Hematopoietic multipotent progenitor cell treated with erythropoietin and hydrocortisone succinate and interleukin-3 and kit ligand, for 8 days (in vitro differentiated cells): ENCODE measurements around the gene LAP3.
A peak's percentile ranks its signal among the peaks of the same experiment; 100 is the strongest.
"Not testable (repeated sequence)": the region's sequence is repeated elsewhere in the genome, so short reads cannot be mapped to it uniquely, and the experiment has no call there.

Experiments
- DNase-seq: peaks from one replicate; pipeline ENCODE4 v3.0.0-alpha.2; 2015

The LAP3 gene

GRCh38 chr4:17565846-17566245 is 11.2 kb upstream of the LAP3 start:
- no peak for DNase-seq

- DNase-seq, result no peak
Observed at GRCh38 chr4:17567271-17567670, 9.7 kb upstream of the LAP3 start.

- DNase-seq, result no peak
Observed at GRCh38 chr4:17574206-17574605, 2.8 kb upstream of the LAP3 start.

GRCh38 chr4:17575177-17575576 is 1.8 kb upstream of the LAP3 start:
- DNase-seq, result not testable (repeated sequence)

- DNase-seq, result peak; percentile 69
Observed at GRCh38 chr4:17577665-17578481, 875 bp downstream of the LAP3 start.

- DNase-seq, result peak; percentile 65
Observed at GRCh38 chr4:17578482-17578891, 1.5 kb downstream of the LAP3 start.

GRCh38 chr4:17580969-17581368 is 4.0 kb downstream of the LAP3 start:
- no peak for DNase-seq

GRCh38 chr4:17583276-17583675 is 6.3 kb downstream of the LAP3 start:
- DNase-seq, result no peak

GRCh38 chr4:17583941-17584340 is 6.9 kb downstream of the LAP3 start:
- DNase-seq, result no peak

- DNase-seq, result no peak
Observed at GRCh38 chr4:17584521-17585213, 7.7 kb downstream of the LAP3 start.

GRCh38 chr4:17587094-17587822 is 10.3 kb downstream of the LAP3 start:
- no peak for DNase-seq

- no peak for DNase-seq
Observed at GRCh38 chr4:17589355-17589754, 12.4 kb downstream of the LAP3 start.

GRCh38 chr4:17595471-17596005 is 18.5 kb downstream of the LAP3 start:
- DNase-seq, result no peak

- DNase-seq, result peak; percentile 28
Observed at GRCh38 chr4:17597517-17597916, 20.5 kb downstream of the LAP3 start.

GRCh38 chr4:17599826-17600225 is 22.8 kb downstream of the LAP3 start:
- DNase-seq, result no peak

GRCh38 chr4:17605236-17605635 is 28.2 kb downstream of the LAP3 start:
- DNase-seq, result no peak

- DNase-seq, result no peak
Observed at GRCh38 chr4:17613761-17614415, 36.9 kb downstream of the LAP3 start.

- DNase-seq, result peak; percentile 97
Observed at GRCh38 chr4:17614416-17615299, 37.7 kb downstream of the LAP3 start, which contains the start of gene MED28. Gene MED28, plus strand, starts transcription at chr4:17614641. Its CDS starts 14 bp downstream, at chr4:17614655.

GRCh38 chr4:17616283-17616682 is 39.3 kb downstream of the LAP3 start:
- DNase-seq, result peak; percentile 43

GRCh38 chr4:17618926-17619325 is 41.9 kb downstream of the LAP3 start:
- peak; percentile 20 for DNase-seq

GRCh38 chr4:17619416-17620105 is 42.6 kb downstream of the LAP3 start:
- DNase-seq, result no peak
